GM19239 (cell line): ENCODE results near the gene ZNF641.
"Not testable (repeated sequence)": the region's sequence is repeated elsewhere in the genome, so short reads cannot be mapped to it uniquely, and the experiment has no call there.

Experiments
- DNase-seq: peaks from one replicate; pipeline ENCODE4 v3.0.0; 2011; ENCODE audit warnings: low spot score; ENCODE audit not compliant: insufficient read length
- FAIRE-seq: peaks from 2 replicates; lab custom pipeline; 2011; peaks lifted over from hg19 to GRCh38; lab: Jason Lieb, UNC

Gene ZNF641

GRCh38 chr12:48336564-48336963 is 14.2 kb downstream of the ZNF641 start:
- DNase-seq = no peak
- FAIRE-seq = no peak

GRCh38 chr12:48336061-48336460 is 14.7 kb downstream of the ZNF641 start:
- FAIRE-seq = no peak
- DNase-seq = no peak

- DNase-seq (no peak), FAIRE-seq (no peak)
Measured at GRCh38 chr12:48334808-48335207, 15.9 kb downstream of the ZNF641 start.

- DNase-seq, FAIRE-seq: not testable (repeated sequence)
Measured at GRCh38 chr12:48333680-48334079, 17.0 kb downstream of the ZNF641 start.

GRCh38 chr12:48331399-48331798 is 19.3 kb downstream of the ZNF641 start:
- DNase-seq = no peak

GRCh38 chr12:48329199-48329939 is 21.4 kb downstream of the ZNF641 start:
- FAIRE-seq (no peak), DNase-seq (no peak)

More at GRCh38 chr12:48331399-48331798, 19.3 kb downstream of the ZNF641 start:
- FAIRE-seq = no peak

- no peak for FAIRE-seq
Measured at GRCh38 chr12:48316491-48316890, 34.2 kb downstream of the ZNF641 start.

GRCh38 chr12:48311313-48311712 is 39.4 kb downstream of the ZNF641 start:
- DNase-seq (no peak), FAIRE-seq (no peak)

More at GRCh38 chr12:48316491-48316890, 34.2 kb downstream of the ZNF641 start:
- DNase-seq = no peak

GRCh38 chr12:48307269-48307668 is 43.5 kb downstream of the ZNF641 start:
- FAIRE-seq (no peak), DNase-seq (no peak)

- FAIRE-seq = no peak
- DNase-seq = no peak
Measured at GRCh38 chr12:48305190-48305589, 45.5 kb downstream of the ZNF641 start.

- FAIRE-seq (no peak), DNase-seq (no peak)
Measured at GRCh38 chr12:48302161-48302911, 48.4 kb downstream of the ZNF641 start.

GRCh38 chr12:48300774-48301173 is 49.9 kb downstream of the ZNF641 start:
- FAIRE-seq (no peak), DNase-seq (no peak)

- FAIRE-seq = no peak
- DNase-seq = no peak
Measured at GRCh38 chr12:48296586-48297282, 54.0 kb downstream of the ZNF641 start.

- DNase-seq (no peak), FAIRE-seq (no peak)
Measured at GRCh38 chr12:48292040-48292439, 58.7 kb downstream of the ZNF641 start.

GRCh38 chr12:48291511-48291910 is 59.2 kb downstream of the ZNF641 start:
- DNase-seq (no peak), FAIRE-seq (no peak)

GRCh38 chr12:48288387-48289268 is 62.1 kb downstream of the ZNF641 start:
- FAIRE-seq (no peak), DNase-seq (no peak)
